Measurements from ENCODE around the gene LIN7B.
"Not testable (repeated sequence)": the region's sequence is repeated elsewhere in the genome, so short reads cannot be mapped to it uniquely, and the experiment has no call there.

LIN7B gene, protein sequence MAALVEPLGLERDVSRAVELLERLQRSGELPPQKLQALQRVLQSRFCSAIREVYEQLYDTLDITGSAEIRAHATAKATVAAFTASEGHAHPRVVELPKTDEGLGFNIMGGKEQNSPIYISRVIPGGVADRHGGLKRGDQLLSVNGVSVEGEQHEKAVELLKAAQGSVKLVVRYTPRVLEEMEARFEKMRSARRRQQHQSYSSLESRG

DNA sequence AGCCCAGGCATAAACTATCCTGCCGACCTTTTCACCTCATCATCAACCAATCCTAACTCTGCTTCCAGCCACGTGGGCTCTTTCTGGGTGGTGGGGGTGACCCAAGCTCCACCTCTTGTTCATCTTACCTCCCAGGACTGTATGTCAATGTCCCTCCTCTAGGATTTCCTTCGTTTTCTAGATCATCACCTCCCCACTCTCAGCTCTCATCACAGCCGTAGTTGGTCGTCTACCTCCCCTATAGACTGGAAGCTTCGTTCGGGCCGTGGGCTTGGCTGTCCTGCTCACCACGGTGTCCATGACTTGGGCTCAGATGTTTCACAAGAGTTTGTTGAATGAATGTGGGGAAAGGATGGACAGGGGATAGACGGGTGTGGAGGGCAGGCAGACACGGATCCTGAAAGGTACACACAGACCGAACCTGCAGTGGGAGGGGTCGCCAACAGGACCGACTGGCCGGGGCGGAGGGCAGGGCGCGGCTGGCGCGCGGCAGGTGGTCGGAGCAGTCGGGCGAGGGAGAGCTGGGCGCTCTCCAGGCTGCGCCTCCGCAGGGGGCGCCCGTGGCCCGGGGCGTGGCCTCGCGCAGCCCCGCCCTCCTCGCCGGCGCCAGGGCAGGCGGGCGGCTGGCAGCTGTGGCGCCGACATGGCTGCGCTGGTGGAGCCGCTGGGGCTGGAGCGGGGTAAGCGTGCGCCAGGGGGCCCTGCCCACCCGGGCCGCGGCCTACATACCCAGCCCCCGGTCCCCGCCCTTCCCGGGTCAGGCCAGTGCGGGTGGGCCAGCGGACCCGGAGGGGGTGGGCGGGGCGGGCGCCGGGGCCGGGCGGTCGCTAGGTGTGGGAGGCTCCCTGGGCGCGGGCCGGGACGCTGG, at the start of gene LIN7B:
TSS of gene LIN7B (plus strand) at position 609 of the 868 bp plus-strand sequence. CDS start at position 644, 35 bp downstream.
- peak within 1 kb of the TSS; percentile 63; the same call in 1 of the 2 replicates for H3K4me3 ChIP-seq (ENCODE audit: low read length)
- TF ChIP-seq ZNF274 (IDR thresholded peaks at IDR 0.05; ENCODE audit: low read depth, low read length) = no peak

DNA sequence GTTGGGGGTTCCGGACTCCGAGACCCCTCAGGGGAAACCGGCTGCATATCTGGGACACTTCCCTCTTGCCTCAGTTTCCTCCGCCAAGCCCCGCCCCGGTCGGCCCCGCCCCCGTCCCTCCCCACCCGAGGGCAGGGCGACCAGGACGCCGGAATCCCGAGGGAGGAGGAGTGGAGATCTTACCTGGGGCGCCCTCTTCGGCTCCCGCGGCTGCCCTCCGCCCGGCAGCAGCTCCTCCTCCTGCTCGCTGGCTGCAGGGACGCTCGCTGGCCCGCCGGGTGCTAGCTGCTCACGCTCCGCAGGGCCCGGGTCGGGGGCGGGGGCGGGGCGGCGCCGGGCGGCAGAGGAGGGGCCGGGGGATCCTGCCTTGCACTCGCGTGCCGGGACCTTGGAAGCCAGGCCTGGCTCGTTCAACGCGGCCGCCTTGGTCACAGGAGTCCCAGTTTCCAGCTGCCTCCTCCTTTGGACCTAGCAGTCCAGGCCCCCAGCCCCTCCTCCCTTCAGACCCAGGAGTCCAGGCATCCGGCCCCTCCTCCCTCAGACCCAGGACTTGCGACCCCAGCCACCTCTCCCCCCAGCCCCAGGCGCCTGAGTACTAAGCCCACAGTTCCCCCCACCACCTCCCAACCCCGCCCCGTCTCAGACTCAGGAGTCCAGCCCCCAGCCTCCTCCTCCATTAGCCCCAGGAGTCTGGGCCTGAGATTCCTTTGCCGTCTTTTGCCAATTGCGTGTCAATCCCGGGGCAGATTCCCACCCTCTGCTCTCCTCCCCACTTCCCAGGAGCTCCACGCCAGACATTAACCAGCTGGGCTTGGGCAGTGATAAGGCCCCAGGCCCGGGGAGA, 49.2 kb upstream of the LIN7B start, which contains the start of gene NTF4:
TSS of gene NTF4 (minus strand) at position 51 of the 844 bp plus-strand sequence. CDS start 2,821 bp downstream, outside the sequence.
- H3K4me3 ChIP-seq (ENCODE audit: low read length) = no peak within 1 kb of the TSS

DNA sequence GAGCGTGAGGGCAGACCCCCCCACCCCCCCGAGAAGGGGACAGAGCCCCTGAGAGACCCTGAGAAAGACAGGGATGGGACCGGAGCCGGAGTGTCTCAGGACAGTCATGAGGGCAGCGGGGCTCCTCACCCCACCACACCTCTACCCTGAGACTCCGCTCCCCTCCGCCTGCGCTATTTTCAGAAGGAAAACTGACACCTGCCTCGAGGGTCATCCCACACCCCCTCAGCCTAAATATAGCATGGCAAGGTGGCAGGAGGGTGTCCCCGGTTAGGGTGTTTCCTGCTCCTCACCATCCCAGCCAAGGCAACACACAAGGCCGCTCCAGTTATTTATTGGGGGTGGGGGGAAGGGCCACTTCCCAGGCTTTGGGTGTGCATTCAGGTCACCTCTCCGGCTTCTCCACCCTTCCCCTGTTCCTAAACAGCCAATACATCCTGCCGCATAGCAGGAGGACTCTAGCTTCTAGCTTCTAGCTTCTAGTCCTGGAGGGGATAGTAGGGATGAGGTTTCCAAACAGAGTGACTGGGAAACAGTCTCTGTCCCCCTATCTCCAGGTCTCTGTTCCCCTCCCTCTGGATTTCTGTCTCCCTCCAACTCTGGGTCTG, 48.2 kb upstream of the LIN7B start:
- TF ChIP-seq ZNF274 (IDR thresholded peaks at IDR 0.05; ENCODE audit: low read depth, low read length) = no peak
- H3K4me3 ChIP-seq (ENCODE audit: low read length) = no peak overlapping the region

More for the DNA sequence above, 49.2 kb upstream of the LIN7B start, which contains the start of gene NTF4:
- TF ChIP-seq ZNF274 (IDR thresholded peaks at IDR 0.05; ENCODE audit: low read depth, low read length) = no peak

DNA sequence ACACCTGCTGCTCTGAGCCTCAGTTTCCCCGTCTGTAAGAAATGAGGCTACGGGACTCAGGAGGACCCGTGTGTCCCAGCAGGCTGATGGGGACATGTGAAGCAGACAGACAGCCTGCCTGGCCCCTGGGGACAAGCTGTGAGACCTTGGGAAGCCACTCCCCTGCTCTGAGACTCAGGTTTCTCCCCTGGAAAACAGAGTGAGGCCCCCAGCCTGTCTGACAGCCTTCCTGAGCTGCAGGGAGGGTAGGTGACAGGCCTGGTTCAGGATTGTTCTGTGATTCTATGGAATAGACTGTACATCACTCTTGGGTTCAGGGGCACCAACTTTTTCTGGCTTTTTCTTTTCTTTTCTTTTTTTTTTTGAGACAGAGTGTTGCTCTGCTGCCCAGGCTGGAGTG, 46.6 kb upstream of the LIN7B start:
- TF ChIP-seq ZNF274 (IDR thresholded peaks at IDR 0.05; ENCODE audit: low read depth, low read length) = no peak
- H3K4me3 ChIP-seq (ENCODE audit: low read length) = no peak overlapping the region

DNA sequence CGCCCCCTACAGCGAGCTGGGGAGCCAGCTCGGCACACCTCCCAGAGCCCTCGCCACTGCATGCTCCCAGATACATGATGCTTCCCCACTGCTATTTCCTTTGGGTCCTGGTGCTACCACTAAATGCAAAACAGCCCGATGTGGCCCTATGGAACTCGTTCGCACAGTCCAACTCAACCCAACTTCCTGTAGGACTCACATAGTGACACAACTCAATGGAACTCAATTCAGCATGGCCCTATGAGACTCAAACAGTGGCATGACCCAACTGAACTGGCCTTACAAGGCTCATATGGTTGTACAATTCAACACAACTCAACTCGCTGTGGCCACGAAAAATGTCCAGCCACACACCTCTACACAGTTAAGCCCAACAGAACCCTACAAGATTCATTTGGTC, 45.1 kb upstream of the LIN7B start:
- TF ChIP-seq ZNF274 (IDR thresholded peaks at IDR 0.05; ENCODE audit: low read depth, low read length) = no peak
- H3K4me3 ChIP-seq (ENCODE audit: low read length) = no peak overlapping the region

DNA sequence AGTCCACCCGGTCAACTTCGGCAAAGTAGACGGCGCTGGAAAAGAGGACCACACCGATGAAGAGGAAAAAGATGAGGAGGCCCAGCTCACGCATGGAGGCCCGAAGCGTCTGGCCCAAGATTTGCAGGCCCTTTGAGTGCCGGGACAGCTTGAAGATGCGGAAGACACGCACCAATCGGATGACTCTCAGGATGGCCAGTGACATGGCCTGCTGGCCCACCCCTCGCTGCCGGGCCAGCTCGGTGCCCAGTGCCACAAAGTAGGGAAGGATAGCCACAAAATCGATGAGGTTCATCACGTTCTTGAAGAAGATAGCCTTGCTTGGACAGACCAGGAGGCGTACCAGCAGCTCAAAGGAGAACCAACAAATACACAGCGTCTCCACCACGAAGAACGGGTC, 43.8 kb upstream of the LIN7B start:
- TF ChIP-seq ZNF274 (IDR thresholded peaks at IDR 0.05; ENCODE audit: low read depth, low read length) = no peak
- H3K4me3 ChIP-seq (ENCODE audit: low read length) = no peak overlapping the region

DNA sequence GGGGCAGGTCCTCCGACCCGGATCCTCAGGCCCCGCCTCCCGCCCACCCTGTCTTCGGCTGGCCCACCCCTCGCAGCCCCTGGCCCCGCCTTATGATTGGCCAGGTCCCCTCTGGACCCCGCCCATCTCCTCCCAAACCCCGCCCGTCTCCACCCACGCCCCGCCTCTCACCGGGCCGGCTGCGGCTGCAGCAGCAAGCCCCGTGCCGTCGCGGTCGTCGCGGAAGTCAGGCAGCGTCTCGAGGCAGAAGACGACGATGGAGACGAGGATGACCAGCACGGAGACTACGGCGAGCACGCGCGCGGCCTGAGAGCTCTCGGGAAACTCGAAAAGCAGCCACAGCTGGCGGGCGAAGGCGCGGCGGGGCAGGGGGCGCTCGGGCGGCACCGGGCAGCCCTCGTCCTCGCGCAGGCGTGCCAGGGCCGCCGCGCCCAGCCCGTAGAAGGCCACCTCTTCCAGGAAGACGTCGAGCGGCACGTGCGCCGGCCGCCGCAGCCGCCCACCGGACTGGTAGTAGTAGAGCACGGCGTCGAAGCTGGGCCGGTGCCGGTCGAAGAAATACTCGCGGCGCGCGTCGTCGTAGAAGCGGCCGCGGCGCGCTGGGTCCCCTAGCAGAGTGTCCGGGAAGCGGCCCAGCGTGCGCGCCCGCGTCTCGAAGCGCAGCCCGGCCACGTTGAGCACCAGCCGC, 42.2 kb upstream of the LIN7B start:
- no peak for TF ChIP-seq ZNF274 (IDR thresholded peaks at IDR 0.05; ENCODE audit: low read depth, low read length)
- H3K4me3 ChIP-seq (ENCODE audit: low read length) = no peak overlapping the region

DNA sequence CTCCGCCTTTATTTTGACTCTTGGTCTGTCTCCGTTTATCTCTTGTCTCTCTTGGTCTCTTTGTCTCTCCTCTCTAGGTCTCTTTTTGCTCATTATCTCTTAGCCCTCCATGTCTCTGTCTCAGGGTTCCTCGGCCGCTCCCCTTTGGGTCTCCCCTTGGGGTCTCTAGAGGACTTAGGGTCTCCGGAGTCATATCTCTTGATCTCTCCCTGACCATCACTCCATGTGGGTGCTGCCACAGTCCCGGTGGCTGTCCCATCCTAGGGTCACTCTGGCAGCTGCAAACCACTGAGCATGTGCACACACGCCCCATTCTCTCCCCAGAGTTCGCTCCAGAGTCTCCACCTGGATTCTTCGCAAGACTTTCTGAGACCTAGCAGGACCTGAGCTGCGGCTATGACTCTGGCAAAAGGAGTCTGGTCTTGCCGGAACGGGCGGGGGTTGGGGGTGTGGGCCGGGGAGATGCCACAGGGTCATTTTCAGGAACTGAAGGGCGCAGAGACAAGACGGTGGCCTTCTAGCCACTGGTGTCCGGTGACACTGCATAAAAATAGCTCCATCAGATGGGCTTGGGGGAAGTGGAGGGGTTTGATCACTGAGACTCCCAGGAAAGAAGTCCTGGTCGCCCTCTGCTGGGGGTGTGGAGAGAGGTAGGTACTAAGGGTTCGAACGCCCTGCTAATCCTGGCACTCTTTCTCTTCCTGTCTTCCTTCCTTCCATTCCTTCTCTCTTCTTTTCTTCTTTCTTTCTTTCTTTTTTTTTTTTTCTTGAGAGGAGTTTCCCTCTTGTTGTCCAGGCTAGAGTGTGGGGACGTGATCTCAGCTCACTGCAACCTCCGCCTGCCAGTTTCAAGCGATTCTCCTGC, 40.4 kb upstream of the LIN7B start:
- H3K4me3 ChIP-seq (ENCODE audit: low read length) = no peak overlapping the region
- TF ChIP-seq ZNF274 (IDR thresholded peaks at IDR 0.05; ENCODE audit: low read depth, low read length) = no peak

DNA sequence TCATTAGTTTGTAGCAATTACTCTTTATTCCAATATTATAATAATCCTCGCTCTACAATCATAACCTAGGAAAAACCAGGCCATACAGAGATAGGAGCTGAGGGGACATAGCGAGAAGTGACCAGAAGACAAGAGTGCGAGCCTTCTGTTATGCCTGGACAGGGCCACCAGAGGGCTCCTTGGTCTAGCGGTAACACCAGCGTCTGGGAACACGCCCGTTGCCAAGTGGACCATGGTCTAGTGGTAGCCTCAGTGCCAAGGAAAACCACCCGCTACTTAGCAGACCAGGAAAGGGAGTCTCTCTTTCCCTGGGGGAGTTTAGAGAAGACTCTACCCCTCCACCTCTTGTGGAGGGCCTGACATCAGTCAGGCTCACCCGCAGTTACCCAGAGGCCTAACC, 39.3 kb upstream of the LIN7B start:
- H3K4me3 ChIP-seq (ENCODE audit: low read length) = not testable (repeated sequence)

DNA sequence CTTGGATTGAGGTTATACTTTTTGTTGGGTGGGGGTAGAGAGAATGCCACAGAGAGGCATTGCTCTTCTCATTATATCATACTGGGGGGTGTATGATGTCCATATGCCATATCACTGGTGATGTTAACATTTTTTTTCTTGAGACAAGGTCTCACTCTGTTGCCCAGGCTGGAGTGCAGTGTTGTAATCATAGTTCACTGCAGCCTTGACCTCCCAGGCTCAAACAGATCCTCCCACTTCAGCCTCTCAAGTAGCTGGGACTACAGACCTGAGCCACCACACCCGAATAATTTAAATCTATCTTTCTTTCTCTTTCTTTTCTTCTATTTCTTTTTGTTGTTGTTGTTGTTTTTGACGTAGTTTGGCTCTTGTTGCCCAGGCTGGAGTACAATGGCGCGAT, 33.8 kb upstream of the LIN7B start:
- TF ChIP-seq ZNF274 (IDR thresholded peaks at IDR 0.05; ENCODE audit: low read depth, low read length) = no peak
- no peak overlapping the region for H3K4me3 ChIP-seq (ENCODE audit: low read length)

DNA sequence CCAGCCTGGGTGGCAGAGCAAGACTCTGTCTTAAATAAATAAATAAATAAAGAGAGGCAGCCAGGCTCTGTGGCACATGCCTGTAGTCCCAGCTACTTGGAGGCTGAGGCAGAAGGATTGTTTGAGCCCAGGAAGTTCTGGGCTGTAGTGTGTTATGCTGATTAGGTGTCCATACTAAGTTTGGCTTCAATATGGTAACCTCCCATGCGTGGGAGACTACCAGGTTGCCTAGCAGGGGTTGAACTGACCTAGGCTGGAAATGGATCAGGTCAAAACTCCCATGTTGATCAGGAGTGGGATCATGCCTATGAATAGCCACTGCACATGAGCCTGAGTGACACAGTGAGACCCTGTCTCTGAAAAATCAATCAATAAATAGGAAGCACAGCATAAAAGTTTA, 32.9 kb upstream of the LIN7B start:
- no peak overlapping the region for H3K4me3 ChIP-seq (ENCODE audit: low read length)
- no peak for TF ChIP-seq ZNF274 (IDR thresholded peaks at IDR 0.05; ENCODE audit: low read depth, low read length)

DNA sequence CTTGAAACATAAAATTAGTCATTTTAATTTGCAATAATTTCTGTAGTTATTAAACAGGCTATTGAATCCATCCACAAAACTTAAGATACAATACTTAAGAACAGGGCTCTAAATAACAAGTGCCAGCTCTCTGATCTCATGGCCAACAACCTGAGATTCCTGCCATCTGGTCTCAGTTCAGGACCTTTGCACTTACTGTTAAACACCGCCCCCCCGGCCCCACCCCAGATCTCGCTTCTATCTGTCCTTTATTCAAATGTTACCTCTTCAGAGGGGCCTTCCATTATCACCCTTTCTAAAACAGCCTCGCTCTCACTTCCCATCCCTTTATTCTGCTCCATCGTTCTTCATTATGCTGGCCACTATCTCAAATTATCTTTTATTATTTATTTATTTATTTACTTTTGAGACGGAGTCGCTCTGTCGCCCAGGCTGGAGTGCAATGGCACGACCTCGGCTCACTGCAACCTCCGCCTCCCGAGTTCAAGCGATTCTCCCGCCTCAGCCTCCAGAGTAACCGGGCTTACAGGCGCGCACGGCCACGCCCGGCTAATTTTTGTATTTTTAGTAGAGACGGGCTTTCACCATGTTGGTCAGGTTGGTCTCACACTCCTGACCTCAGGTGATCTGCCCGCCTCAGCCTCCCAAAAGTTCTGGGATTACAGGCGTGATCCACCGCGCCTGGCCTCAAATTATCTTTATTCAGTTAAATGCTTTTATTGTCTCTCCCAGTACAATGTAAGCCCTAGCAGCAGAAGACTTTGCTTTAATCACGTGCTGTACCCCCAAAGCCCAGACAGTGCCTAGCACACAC, 29.8 kb upstream of the LIN7B start:
- H3K4me3 ChIP-seq (ENCODE audit: low read length) = peak overlapping the region; percentile 38; the same call in 1 of the 2 replicates

More for the DNA sequence above, 29.8 kb upstream of the LIN7B start:
- TF ChIP-seq ZNF274 (IDR thresholded peaks at IDR 0.05; ENCODE audit: low read depth, low read length) = no peak
